Measurements from ENCODE around the gene TNNT2. TPM values are rescaled to one million over a fixed set of nuclear protein-coding genes. Genes with fewer than 3 reads are reported as not detected.

The TNNT2 gene
- total RNA-seq, 2 donors from 2014 or later = not detected

GRCh38 chr1:201384406-201384782 is 6.9 kb upstream of the TNNT2 start:
- DNase-seq (ENCODE audit: low spot score) = no peak
- intact Hi-C loops (cut with DNase I) = no loop called here

DNA sequence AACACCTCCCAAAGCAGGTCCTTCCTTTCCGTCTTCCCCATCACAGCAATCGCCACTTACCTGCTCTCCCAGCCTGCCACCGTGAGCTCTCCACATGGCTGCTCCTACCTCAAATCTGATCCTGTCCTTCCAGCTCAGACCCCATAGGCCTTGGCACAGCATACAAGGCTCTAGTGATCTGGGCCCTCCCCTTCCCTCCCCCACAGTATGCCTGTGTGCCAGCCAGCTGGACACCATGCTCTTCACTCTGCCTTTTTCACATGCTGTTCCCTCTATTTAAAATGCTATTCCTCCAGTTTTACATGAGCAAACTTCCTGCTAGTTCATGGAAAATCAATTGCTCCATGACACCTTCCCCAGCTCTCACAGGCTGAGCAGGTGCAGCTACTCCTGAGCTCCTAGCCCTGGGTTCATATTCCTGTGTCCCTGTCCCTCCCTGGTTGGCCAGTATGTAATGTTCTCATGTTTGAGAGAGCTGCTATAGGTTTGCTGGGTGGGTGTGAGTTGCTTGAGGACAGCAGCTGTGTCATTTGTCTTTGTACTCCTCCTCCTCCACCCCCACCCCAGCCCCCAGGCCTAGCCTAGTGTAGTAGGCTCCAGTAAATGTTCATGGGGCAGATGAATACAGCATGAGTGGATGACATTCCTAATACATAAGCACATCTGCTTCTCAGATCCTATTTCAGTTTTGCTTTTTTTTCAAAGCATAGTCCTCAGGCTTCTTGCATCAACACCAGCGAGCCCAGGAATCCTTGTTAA is 6.3 kb upstream of the TNNT2 start:
- intact Hi-C loops (cut with DNase I) = no loop called here
- DNase-seq (ENCODE audit: low spot score) = no peak

GRCh38 chr1:201381130-201381529 is 3.6 kb upstream of the TNNT2 start:
- intact Hi-C loops (cut with DNase I) = no loop called here
- no peak for DNase-seq (ENCODE audit: low spot score)

GRCh38 chr1:201379733-201380242 is 2.3 kb upstream of the TNNT2 start:
- intact Hi-C loops (cut with DNase I) = no loop called here
- no peak for DNase-seq (ENCODE audit: low spot score)

GRCh38 chr1:201378804-201379203 is 1.3 kb upstream of the TNNT2 start:
- intact Hi-C loops (cut with DNase I) = no loop called here
- DNase-seq (ENCODE audit: low spot score) = no peak

DNA sequence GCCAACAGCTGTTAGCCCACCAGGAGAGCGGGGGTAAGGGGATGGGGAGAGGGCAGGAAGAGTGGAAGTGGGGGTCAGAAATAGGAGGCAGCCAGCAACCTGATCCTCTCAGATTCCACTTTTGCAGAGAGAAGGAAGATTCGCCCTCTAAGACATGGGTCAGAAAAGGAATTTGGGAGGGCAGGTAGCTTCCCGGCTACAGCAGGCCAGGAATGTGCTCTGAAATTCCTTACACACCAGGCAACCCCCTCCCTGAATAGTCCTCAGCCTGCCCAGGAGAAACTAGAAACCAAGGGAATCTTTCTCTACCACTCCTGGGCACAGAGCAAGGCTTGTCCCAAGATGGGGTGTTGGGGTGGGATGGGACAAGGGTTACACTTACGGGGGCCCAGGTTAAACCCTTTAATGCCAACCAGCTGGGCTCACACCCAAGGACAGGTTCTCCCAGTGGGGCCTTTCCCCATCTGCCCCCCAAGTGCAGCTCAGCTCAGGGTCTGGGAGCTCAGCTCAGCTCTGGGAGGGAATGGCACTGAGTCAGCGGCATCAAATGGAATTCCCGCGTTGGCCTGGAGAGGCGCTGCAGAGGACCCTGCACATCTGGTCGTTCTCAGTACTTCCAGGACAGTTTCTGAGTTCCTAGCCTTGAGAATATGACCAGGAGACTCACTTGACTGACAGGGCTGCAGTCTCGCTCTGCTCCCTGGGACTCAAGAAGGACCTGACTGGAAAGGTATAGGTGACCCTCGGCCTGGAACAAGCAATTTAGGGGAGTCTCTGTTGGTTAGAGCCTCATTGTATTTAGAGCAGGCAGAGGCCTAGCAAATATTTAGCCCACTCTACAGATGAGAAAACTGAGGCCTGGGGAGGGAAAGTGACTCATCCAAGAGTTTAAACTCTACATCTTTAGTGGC is 761 bp downstream of the TNNT2 start:
- intact Hi-C loops (cut with DNase I) = no loop called here
- no peak for DNase-seq (ENCODE audit: low spot score)

DNA sequence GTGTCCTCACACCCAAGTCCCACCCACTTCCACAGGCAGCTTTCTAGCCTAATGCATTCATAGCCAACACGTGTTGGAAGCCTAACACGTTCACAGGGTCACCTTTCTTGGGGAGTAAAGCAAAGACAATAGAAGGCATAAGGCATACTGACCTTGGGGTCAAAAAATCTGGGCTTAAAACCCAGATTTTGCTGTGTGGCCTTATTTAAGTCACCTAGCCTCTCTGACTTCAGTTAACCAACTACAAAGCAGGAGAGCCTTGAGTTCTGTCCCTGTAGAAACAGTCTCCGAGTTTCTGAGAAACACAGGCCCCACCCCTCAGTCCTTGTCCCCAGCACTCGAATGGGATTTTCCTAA is 1.4 kb downstream of the TNNT2 start:
- DNase-seq (ENCODE audit: low spot score) = no peak
- intact Hi-C loops (cut with DNase I) = no loop called here

- no peak for DNase-seq (ENCODE audit: low spot score)
- intact Hi-C loops (cut with DNase I) = no loop called here
Observed at GRCh38 chr1:201375169-201375568, 2.3 kb downstream of the TNNT2 start.

DNA sequence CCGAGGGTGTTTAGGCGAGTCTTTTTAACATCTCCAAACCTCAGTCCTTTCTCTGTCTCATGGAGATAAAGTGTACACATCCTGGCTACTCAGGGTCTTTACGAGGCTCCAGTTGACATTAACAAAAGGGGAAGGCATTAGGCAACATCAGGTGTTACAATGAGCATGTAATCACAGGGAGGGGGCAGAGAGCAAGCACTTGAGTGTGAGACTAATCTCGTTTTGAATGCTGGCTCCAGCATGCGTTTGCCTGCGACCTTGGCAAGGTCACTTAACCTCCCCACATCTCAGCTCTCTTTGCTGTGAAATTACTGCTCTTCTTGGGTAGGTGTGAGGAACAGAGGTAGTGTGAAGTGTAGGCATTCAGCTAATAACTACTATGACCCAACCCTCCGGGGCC is 3.1 kb downstream of the TNNT2 start:
- intact Hi-C loops (cut with DNase I) = no loop called here
- no peak for DNase-seq (ENCODE audit: low spot score)

- intact Hi-C loops (cut with DNase I) = no loop called here
Observed at GRCh38 chr1:201371792-201372191, 5.7 kb downstream of the TNNT2 start.

GRCh38 chr1:201371276-201371675 is 6.2 kb downstream of the TNNT2 start:
- intact Hi-C loops (cut with DNase I) = no loop called here
- no peak for DNase-seq (ENCODE audit: low spot score)

More at GRCh38 chr1:201371792-201372191, 5.7 kb downstream of the TNNT2 start:
- DNase-seq (ENCODE audit: low spot score) = no peak

GRCh38 chr1:201370500-201370899 is 7.0 kb downstream of the TNNT2 start:
- intact Hi-C loops (cut with DNase I) = no loop called here
- no peak for DNase-seq (ENCODE audit: low spot score)

- DNase-seq (ENCODE audit: low spot score) = no peak
- intact Hi-C loops (cut with DNase I) = no loop called here
Observed at GRCh38 chr1:201369209-201369608, 8.3 kb downstream of the TNNT2 start.

DNA sequence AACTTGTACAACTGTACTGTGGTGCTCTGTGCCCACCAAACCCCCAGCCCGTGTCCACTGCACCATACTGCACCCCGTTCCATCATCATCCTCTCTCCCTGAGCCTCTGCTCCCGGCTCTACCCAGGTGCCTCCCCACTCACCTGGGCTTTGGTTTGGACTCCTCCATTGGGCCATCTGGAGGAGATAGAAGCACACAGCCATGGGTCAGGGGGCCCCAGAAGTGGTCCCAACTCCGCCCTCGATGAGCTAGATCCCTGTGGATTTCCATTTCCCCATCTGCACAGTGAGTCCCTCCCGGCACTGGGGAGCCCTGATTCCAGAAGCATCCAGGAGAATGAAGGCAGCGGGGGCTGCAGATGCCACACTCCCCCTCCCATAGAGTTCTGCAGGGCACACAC is 10.8 kb downstream of the TNNT2 start:
- no peak for DNase-seq (ENCODE audit: low spot score)
- intact Hi-C loops (cut with DNase I) = no loop called here

- no peak for DNase-seq (ENCODE audit: low spot score)
- intact Hi-C loops (cut with DNase I) = no loop called here
Observed at GRCh38 chr1:201365251-201365650, 12.2 kb downstream of the TNNT2 start.

DNA sequence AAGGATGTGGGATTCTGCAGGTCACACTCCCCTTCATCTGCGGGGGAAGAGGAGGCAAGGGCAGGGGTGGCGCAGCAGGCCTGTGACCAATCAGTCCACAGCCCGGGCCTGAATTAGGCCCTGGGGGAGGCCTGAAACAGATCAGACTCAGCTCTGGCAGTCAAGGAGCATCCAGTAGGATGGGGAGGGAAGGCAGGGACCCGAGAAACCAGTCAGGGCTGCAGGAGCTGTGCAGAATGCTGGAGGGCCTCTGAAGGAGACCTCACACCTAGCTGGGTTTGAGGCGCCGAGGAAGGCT is 12.7 kb downstream of the TNNT2 start:
- intact Hi-C loops (cut with DNase I) = loop anchor here in 1 of 2 donors (5.0 kb wide), 1 partner anchor 112 kb away; no protein-coding TSS in a partner anchor
- no peak for DNase-seq (ENCODE audit: low spot score)

DNA sequence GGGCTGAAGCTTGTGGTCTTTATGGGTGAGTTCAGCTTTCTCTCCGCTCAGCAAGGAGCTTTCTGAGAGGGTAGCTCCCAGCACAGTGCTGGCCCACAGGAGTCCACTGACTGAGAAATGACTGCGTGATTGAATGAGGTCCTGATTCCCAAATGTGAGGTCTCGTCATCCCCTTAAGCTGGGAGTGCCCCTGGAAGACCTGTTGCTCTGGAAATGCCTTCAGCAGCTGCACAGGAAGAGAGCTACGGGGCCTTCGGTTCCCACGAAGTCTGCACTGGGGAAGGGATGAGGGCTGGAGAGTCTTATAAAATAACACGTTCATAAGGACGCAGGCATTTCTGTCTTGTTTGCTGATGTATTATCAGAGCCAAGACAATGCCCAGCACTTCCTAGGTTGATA is 14.0 kb downstream of the TNNT2 start:
- intact Hi-C loops (cut with DNase I) = loop anchor here in 1 of 2 donors (5.0 kb wide), 1 partner anchor 111 kb away; no protein-coding TSS in a partner anchor
- DNase-seq (ENCODE audit: low spot score) = no peak

GRCh38 chr1:201362906-201363305 is 14.6 kb downstream of the TNNT2 start:
- DNase-seq (ENCODE audit: low spot score) = no peak
- intact Hi-C loops (cut with DNase I) = loop anchor here in 1 of 2 donors (5.0 kb wide), 1 partner anchor 111 kb away; no protein-coding TSS in a partner anchor

- no peak for DNase-seq (ENCODE audit: low spot score)
- intact Hi-C loops (cut with DNase I) = loop anchor here in 1 of 2 donors (5.0 kb wide), 1 partner anchor 110 kb away; no protein-coding TSS in a partner anchor
Observed at GRCh38 chr1:201361652-201362504, 15.6 kb downstream of the TNNT2 start.

All from posterior vena cava (tissue), 2 donors.